K562 (cell line): ENCODE results near the gene TLE6. TPM values are rescaled to one million over a fixed set of nuclear protein-coding genes. Genes with fewer than 3 reads are reported as not detected.

ENCODE experiments used
- BACH1 ChIP-seq: fragments of 200-800 bp; sonication (Bioruptor generic); IDR thresholded peaks from 2 replicates; pipeline ENCODE4 v1.6.1; 2016; ENCODE audit warnings: missing genetic modification characterization, missing compliant biosample characterization
- CBX3 ChIP-seq, 2 experiments: IDR thresholded peaks; 1 replicate in 1 of 2; 2 replicates in 1 of 2; pipeline ENCODE4 v1.6.1; 2012; ENCODE audit warnings: inconsistent platforms in 2 of 2, low read length in 2 of 2, borderline replicate concordance in 1 of 2, control low read depth in 1 of 2
- CBX5 ChIP-seq: IDR thresholded peaks from 2 replicates; pipeline ENCODE4 v1.6.1; 2014; ENCODE audit warnings: low read depth, borderline replicate concordance
- HDGF ChIP-seq: fragments of 450-650 bp; IDR thresholded peaks from 2 replicates; pipeline ENCODE4 v1.6.1; 2016
- HEY1 ChIP-seq: fragments of 250-450 bp; sonication (Bioruptor Pico); IDR thresholded peaks from 2 replicates; pipeline ENCODE4 v1.5.0; 2020; ENCODE audit warnings: mild to moderate bottlenecking, moderate library complexity, borderline replicate concordance
- HSF4 ChIP-seq: fragments of 250-450 bp; sonication (Bioruptor Pico); IDR thresholded peaks from 2 replicates; pipeline ENCODE4 v2.1.2; 2022; ENCODE audit warnings: mild to moderate bottlenecking, moderate library complexity, borderline replicate concordance
- KDM1A ChIP-seq, 2 experiments: fragments of 450-650 bp; IDR thresholded peaks; 2 replicates each; pipeline ENCODE4 v1.6.1; 2016; ENCODE audit warnings: mild to moderate bottlenecking in 2 of 2
- SFPQ ChIP-seq: fragments of 200-400 bp; formaldehyde crosslinking; IDR thresholded peaks from 2 replicates; pipeline ENCODE4 v1.6.1; 2017; ENCODE audit warnings: mild to moderate bottlenecking, low read depth, low read length, moderate library complexity
- XRCC5 ChIP-seq: fragments of 200-400 bp; formaldehyde crosslinking; IDR thresholded peaks from 2 replicates; pipeline ENCODE4 v1.6.1; 2017; ENCODE audit warnings: low read depth, mild to moderate bottlenecking, low read length
- ZFPM2 ChIP-seq: fragments of 250-450 bp; sonication (Bioruptor Pico); IDR thresholded peaks from 2 replicates; pipeline ENCODE4 v1.5.1; 2022; ENCODE audit warnings: mild to moderate bottlenecking
- ZKSCAN3 ChIP-seq: fragments of 250-450 bp; sonication (Bioruptor Pico); IDR thresholded peaks from 2 replicates; pipeline ENCODE4 v1.4.0; 2020
- ZNF444 ChIP-seq: fragments of 250-450 bp; sonication (Bioruptor Pico); IDR thresholded peaks from 2 replicates; pipeline ENCODE4 v1.4.0; 2020; ENCODE audit warnings: mild to moderate bottlenecking, moderate library complexity
- polyA plus RNA-seq, 8 experiments: library from polyadenylated mRNA; depleted of rRNA in 4 of 8; stranded (reverse) in 5 of 8; unstranded in 3 of 8; fragments of >200 nt; fragmentation: Nextera tagmentation in 2 of 8; fragmentation: Illumina TruSeq in 1 of 8; extraction: Ambion mirVana in 2 of 8; extraction: Trizol in 1 of 8; gene quantifications; 2 replicates each; pipeline versions ENCODE4 v1.2.1 to v1.2.3, GENCODE V29; 2011 to 2014; ENCODE audit warnings: inconsistent platforms in 1 of 8, missing spikeins in 1 of 8
- total RNA-seq, 7 experiments: library from RNA; depleted of rRNA in 6 of 7; stranded (reverse); fragments of >200 nt in 6 of 7; fragmentation: Illumina TruSeq in 2 of 7; extraction: Trizol in 2 of 7; gene quantifications; 2 replicates each; pipeline versions ENCODE4 v1.2.1 to v1.2.3, GENCODE V29; 2011 to 2021; ENCODE audit warnings: low replicate concordance in 1 of 7
- TF ChIP-seq, protein P1 (sequence below): fragments of 250-450 bp; sonication (Bioruptor Pico); IDR thresholded peaks from 2 replicates; pipeline ENCODE4 v1.9.0; 2021; ENCODE audit warnings: mild to moderate bottlenecking, inconsistent platforms
- TF ChIP-seq, protein P2 (sequence below): fragments of 250-450 bp; sonication (Bioruptor Pico); IDR thresholded peaks from 2 replicates; pipeline ENCODE4 v1.4.0; 2020; ENCODE audit warnings: mild to moderate bottlenecking, moderate library complexity
- TF ChIP-seq, protein P3 (sequence below): sonication (generic); formaldehyde crosslinking; IDR thresholded peaks from 2 replicates; pipeline ENCODE4 v1.8.0; 2022; ENCODE audit warnings: mild to moderate bottlenecking, missing genetic modification reagents

The TLE6 gene
- total and polyA plus RNA-seq, 9 of the 15 experiments (the other 6 are each of a cell fraction or from before 2014, with no cell fraction given), result 1.1 to 6.1 (median 2.5) TPM

DNA sequence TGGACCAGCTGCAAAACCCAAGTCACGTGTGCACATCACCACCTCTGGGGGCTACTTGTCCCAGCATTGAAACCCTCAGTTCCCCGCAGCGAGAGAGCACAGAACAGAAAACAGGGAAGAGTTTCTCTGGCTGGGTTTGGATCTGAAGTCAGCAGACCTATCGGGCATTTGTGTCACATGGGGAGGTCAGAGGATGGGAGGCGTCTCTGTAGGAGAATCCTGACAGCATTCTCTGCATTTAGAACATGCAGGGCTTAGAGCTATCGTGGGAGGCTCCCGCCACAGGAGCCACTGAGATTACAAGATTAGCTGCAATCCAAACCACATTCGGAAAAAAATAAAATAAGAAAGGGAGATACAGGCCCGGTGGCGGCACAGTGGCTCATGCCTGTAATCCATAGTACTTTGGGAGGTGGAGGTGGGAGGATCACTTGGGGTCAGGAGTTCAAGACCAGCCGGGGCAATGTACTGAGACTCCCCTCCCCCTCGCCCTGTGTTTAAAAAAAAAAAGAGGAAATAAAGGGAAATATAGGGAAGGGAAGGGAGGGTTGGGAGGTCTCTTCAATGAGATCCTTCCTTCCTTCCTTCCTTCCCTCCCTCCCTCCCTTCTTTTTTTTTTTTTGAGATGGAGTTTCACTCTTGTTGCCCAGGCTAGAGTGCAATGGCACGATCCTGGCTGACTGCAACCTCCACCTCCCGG is 2.9 kb upstream of the TLE6 start (continued):
- TF ChIP-seq SFPQ (no peak), ZFPM2 (CRISPR knock-in tag) (no peak), ZNF444 (CRISPR knock-in tag) (no peak), HEY1 (no peak), BACH1 (no peak), CBX5 (no peak), ZKSCAN3 (CRISPR knock-in tag) (no peak), HDGF (no peak), XRCC5 (0 out of 2 replicates have a peak, but pooled peaks have one; percentile 25), HSF4 (CRISPR knock-in tag) (no peak), CBX3 (IDR thresholded peaks at IDR 0.05; ENCODE audit: borderline replicate concordance in 1 of 2, low read length in 2 of 2) (no peak), KDM1A (IDR thresholded peaks at IDR 0.05) (peak; percentile 99)
- TF ChIP-seq, protein P1, sequence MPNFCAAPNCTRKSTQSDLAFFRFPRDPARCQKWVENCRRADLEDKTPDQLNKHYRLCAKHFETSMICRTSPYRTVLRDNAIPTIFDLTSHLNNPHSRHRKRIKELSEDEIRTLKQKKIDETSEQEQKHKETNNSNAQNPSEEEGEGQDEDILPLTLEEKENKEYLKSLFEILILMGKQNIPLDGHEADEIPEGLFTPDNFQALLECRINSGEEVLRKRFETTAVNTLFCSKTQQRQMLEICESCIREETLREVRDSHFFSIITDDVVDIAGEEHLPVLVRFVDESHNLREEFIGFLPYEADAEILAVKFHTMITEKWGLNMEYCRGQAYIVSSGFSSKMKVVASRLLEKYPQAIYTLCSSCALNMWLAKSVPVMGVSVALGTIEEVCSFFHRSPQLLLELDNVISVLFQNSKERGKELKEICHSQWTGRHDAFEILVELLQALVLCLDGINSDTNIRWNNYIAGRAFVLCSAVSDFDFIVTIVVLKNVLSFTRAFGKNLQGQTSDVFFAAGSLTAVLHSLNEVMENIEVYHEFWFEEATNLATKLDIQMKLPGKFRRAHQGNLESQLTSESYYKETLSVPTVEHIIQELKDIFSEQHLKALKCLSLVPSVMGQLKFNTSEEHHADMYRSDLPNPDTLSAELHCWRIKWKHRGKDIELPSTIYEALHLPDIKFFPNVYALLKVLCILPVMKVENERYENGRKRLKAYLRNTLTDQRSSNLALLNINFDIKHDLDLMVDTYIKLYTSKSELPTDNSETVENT (CRISPR knock-in tag), result no peak
- TF ChIP-seq, protein P2, sequence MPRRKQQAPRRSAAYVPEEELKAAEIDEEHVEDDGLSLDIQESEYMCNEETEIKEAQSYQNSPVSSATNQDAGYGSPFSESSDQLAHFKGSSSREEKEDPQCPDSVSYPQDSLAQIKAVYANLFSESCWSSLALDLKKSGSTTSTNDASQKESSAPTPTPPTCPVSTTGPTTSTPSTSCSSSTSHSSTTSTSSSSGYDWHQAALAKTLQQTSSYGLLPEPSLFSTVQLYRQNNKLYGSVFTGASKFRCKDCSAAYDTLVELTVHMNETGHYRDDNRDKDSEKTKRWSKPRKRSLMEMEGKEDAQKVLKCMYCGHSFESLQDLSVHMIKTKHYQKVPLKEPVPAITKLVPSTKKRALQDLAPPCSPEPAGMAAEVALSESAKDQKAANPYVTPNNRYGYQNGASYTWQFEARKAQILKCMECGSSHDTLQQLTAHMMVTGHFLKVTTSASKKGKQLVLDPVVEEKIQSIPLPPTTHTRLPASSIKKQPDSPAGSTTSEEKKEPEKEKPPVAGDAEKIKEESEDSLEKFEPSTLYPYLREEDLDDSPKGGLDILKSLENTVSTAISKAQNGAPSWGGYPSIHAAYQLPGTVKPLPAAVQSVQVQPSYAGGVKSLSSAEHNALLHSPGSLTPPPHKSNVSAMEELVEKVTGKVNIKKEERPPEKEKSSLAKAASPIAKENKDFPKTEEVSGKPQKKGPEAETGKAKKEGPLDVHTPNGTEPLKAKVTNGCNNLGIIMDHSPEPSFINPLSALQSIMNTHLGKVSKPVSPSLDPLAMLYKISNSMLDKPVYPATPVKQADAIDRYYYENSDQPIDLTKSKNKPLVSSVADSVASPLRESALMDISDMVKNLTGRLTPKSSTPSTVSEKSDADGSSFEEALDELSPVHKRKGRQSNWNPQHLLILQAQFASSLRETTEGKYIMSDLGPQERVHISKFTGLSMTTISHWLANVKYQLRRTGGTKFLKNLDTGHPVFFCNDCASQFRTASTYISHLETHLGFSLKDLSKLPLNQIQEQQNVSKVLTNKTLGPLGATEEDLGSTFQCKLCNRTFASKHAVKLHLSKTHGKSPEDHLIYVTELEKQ, result no peak
- TF ChIP-seq, protein P3, sequence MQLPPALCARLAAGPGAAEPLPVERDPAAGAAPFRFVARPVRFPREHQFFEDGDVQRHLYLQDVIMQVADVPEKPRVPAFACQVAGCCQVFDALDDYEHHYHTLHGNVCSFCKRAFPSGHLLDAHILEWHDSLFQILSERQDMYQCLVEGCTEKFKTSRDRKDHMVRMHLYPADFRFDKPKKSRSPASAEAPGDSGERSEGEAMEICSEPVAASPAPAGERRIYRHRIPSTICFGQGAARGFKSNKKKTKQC, result no peak
